A549 (cell line): ENCODE data around the gene RPL21. TPM values are rescaled to one million over a fixed set of nuclear protein-coding genes. Genes with fewer than 3 reads are reported as not detected.

Source experiments
- ATAC-seq, 2 experiments: fragments of 200-7000 bp in 1 of 2; fragments of >200 bp in 1 of 2; cut with Nextera tagmentation in 1 of 2; cut with Tn5 transposase in 1 of 2; 3 replicates each; pipeline versions ENCODE4 v1.8.0 to v1.9.1; 2018 to 2020; ENCODE audit warnings: mild to moderate bottlenecking in 1 of 2, moderate library complexity in 1 of 2
- CTCF ChIA-PET: fragments of 300-600 bp; sonication (Branson Sonifier 250); formaldehyde crosslinking; extraction: SDS; loops from one replicate; lab custom pipeline; 2021; ENCODE audit warnings: antibody characterized with exemption, inconsistent platforms; lab: Yijun Ruan, JAX
- POLR2A ChIA-PET: fragments of 350-600 bp; formaldehyde crosslinking; extraction: SDS; loops from one replicate; lab custom pipeline; 2021; ENCODE audit warnings: antibody characterized with exemption, inconsistent platforms; lab: Yijun Ruan, JAX
- DNase-seq, 2 experiments: peaks; one replicate each; pipeline versions ENCODE4 v3.0.0 to v3.0.0-alpha.2; 2011 to 2016; ENCODE audit warnings: low read depth in 1 of 2, low spot score in 1 of 2
- FAIRE-seq: peaks from 2 replicates; lab custom pipeline; 2011; peaks lifted over from hg19 to GRCh38; lab: Jason Lieb, UNC
- H3K27ac ChIP-seq, 2 experiments: fragments of >200 bp; sonication (Bioruptor Twin); formaldehyde crosslinking; 3 replicates each; pipeline ENCODE4 v1.5.1; 2016 to 2017
- H3K4me1 ChIP-seq: fragments of >200 bp; sonication (Bioruptor Twin); formaldehyde crosslinking; 3 replicates; pipeline ENCODE4 v1.6.1; 2016
- H3K4me2 ChIP-seq: fragments of >200 bp; sonication (Bioruptor Twin); formaldehyde crosslinking; 3 replicates; pipeline ENCODE4 v1.6.1; 2016
- H3K4me3 ChIP-seq: fragments of >200 bp; sonication (Bioruptor Twin); formaldehyde crosslinking; 3 replicates; pipeline ENCODE4 v1.5.1; 2016
- H3K9me3 ChIP-seq: fragments of >200 bp; sonication (Bioruptor Twin); formaldehyde crosslinking; 3 replicates; pipeline ENCODE4 v1.6.1; 2016
- BHLHE40 ChIP-seq: IDR thresholded peaks from 2 replicates; pipeline ENCODE4 v1.6.1; 2012; ENCODE audit warnings: low read depth, low read length, inconsistent platforms
- CHD2 ChIP-seq: fragments of 150-350 bp; IDR thresholded peaks from 2 replicates; pipeline ENCODE4 v1.6.1; 2014; ENCODE audit warnings: low read length; ENCODE audit not compliant: partially characterized antibody
- CHD4 ChIP-seq: fragments of 200-600 bp; sonication (generic); IDR thresholded peaks from 2 replicates; pipeline ENCODE4 v1.6.1; 2016; ENCODE audit warnings: antibody characterized with exemption, mild to moderate bottlenecking, borderline replicate concordance
- CTCF ChIP-seq: fragments of >200 bp; sonication (Bioruptor Twin); formaldehyde crosslinking; IDR thresholded peaks from 3 replicates; pipeline ENCODE4 v1.5.1; 2016
- E2F6 ChIP-seq: IDR thresholded peaks from 2 replicates; pipeline ENCODE4 v1.6.1; 2012; ENCODE audit warnings: low read depth, borderline replicate concordance
- EHF ChIP-seq: fragments of 250-450 bp; sonication (Bioruptor Pico); IDR thresholded peaks from 2 replicates; pipeline ENCODE4 v1.5.0; 2020; ENCODE audit warnings: mild to moderate bottlenecking
- EHMT2 ChIP-seq: fragments of 200-600 bp; sonication (generic); IDR thresholded peaks from 2 replicates; pipeline ENCODE4 v1.6.1; 2016; ENCODE audit warnings: antibody characterized with exemption, low read depth, mild to moderate bottlenecking, moderate library complexity
- EP300 ChIP-seq, 2 experiments: fragments of >200 bp; sonication (Bioruptor Twin); formaldehyde crosslinking; IDR thresholded peaks; 2 replicates in 1 of 2; 3 replicates in 1 of 2; pipeline ENCODE4 v1.6.1; 2016 to 2017
- FOSL2 ChIP-seq, 2 experiments: fragments of 450-650 bp in 1 of 2; fragments of >200 bp in 1 of 2; sonication (Bioruptor Twin) in 1 of 2; formaldehyde crosslinking; IDR thresholded peaks; 2 replicates each; pipeline versions ENCODE4 v1.5.0 to v1.6.1; 2016 to 2020; ENCODE audit warnings: mild to moderate bottlenecking in 1 of 2, moderate library complexity in 1 of 2
- GATA3 ChIP-seq: IDR thresholded peaks from 2 replicates; pipeline ENCODE4 v1.6.1; 2012; ENCODE audit warnings: borderline replicate concordance
- HES2 ChIP-seq: fragments of >200 bp; sonication (Bioruptor Twin); formaldehyde crosslinking; IDR thresholded peaks from 2 replicates; pipeline ENCODE4 v1.6.1; 2016
- HEYL ChIP-seq: fragments of 250-450 bp; sonication (Bioruptor Pico); IDR thresholded peaks from 2 replicates; pipeline ENCODE4 v1.8.0; 2021; ENCODE audit warnings: mild to moderate bottlenecking, moderate library complexity
- HOXA7 ChIP-seq: fragments of 250-450 bp; sonication (Bioruptor Pico); IDR thresholded peaks from 2 replicates; pipeline ENCODE4 v1.5.0; 2020; ENCODE audit warnings: mild to moderate bottlenecking, moderate library complexity
- NR3C1 ChIP-seq: fragments of >200 bp; sonication (Bioruptor Twin); formaldehyde crosslinking; IDR thresholded peaks from 3 replicates; pipeline ENCODE4 v1.6.1; 2017
- PBX3 ChIP-seq: IDR thresholded peaks from 2 replicates; pipeline ENCODE4 v1.6.1; 2012
- RAD21 ChIP-seq, 2 experiments: fragments of >200 bp in 1 of 2; sonication (Bioruptor Twin) in 1 of 2; formaldehyde crosslinking in 1 of 2; IDR thresholded peaks in 1 of 2; conservative IDR thresholded peaks in 1 of 2; 2 replicates in 1 of 2; 3 replicates in 1 of 2; pipeline ENCODE4 v1.6.1; 2012 to 2018; ENCODE audit warnings: inconsistent platforms in 1 of 2
- SMC3 ChIP-seq: fragments of >200 bp; sonication (Bioruptor Twin); formaldehyde crosslinking; IDR thresholded peaks from 3 replicates; pipeline ENCODE4 v1.6.1; 2018; ENCODE audit warnings: inconsistent platforms
- TP53 ChIP-seq: fragments of 250-450 bp; sonication (Bioruptor Pico); IDR thresholded peaks from 2 replicates; pipeline ENCODE4 v1.5.0; 2021; ENCODE audit warnings: mild to moderate bottlenecking, moderate library complexity
- WGBS: methylation state at CpG from one replicate; pipeline ENCODE4 v1.1.6; 2017; ENCODE audit errors: missing lambda C conversion rate; 5-methylcytosine and 5-hydroxymethylcytosine counted together
- polyA plus RNA-seq, 4 experiments: library from polyadenylated mRNA; depleted of rRNA in 3 of 4; stranded (reverse); fragments of >200 nt; fragmentation: RNase III in 1 of 4; extraction: RNeasy Plus Mini Kit Qiagen cat#74134 plus additional on column Dnase treatment in 1 of 4; gene quantifications; 2 replicates in 3 of 4; 3 replicates in 1 of 4; pipeline ENCODE4 v1.2.3, GENCODE V29; 2011 to 2017

RPL21 gene
- polyA plus RNA-seq, 2 of the 4 experiments (the other 2 are of a cell fraction): 1,202 to 1,367 TPM

GRCh38 chr13:27201661-27202060 is 49.7 kb upstream of the RPL21 start (continued):
- no peak for TF ChIP-seq PBX3
- TF ChIP-seq, all 56 proteins: peak for 0

- CTCF ChIA-PET: interaction anchor here (0.6 to 3.0 kb wide), 9 partner anchors 8 to 220 kb away, joined by 3 to 15 read pairs (median 4); no protein-coding TSS in a partner anchor
- ATAC-seq (no peak), FAIRE-seq (no peak)
- Histone ChIP-seq H3K4me2 (no peak overlapping the region), H3K27ac (no peak overlapping the region)
- POLR2A ChIA-PET: no interaction called here
- TF ChIP-seq GATA3: no peak
- TF ChIP-seq HOXA7 (CRISPR knock-in tag): no peak
- no peak for TF ChIP-seq RAD21 (conservative IDR thresholded peaks at IDR 0.05 in 1 of 2, IDR thresholded peaks at IDR 0.05 in 1 of 2)
- TF ChIP-seq PBX3: no peak
- TF ChIP-seq EHF (CRISPR knock-in tag): no peak
- TF ChIP-seq EHMT2: no peak
- no peak for TF ChIP-seq BHLHE40
- no peak for TF ChIP-seq NR3C1
- no peak for TF ChIP-seq HEYL (CRISPR knock-in tag)
- no peak for TF ChIP-seq EP300 (IDR thresholded peaks at IDR 0.05)
- no peak for TF ChIP-seq CHD2
- no peak for TF ChIP-seq TP53 (CRISPR knock-in tag)
- TF ChIP-seq FOSL2 (IDR thresholded peaks at IDR 0.05): no peak
- TF ChIP-seq FOSL2 (CRISPR knock-in tag; IDR thresholded peaks at IDR 0.05): no peak
- no peak for TF ChIP-seq HES2
- TF ChIP-seq E2F6: no peak
- TF ChIP-seq, all 56 proteins: peak for 0
- no peak overlapping the region for H3K4me3 ChIP-seq
- no peaks in the 10 kb centered on the region for H3K4me1 ChIP-seq
- WGBS: 88% methylated on average over 4 of the region's 4 CpGs
- H3K9me3 ChIP-seq: 0 out of 3 replicates have a peak, but pooled peaks cover 2% of the 10 kb centered on the region
- DNase-seq: no peak
These were observed 48.2 kb upstream of the RPL21 start for GRCh38 chr13:27203186-27203585.

GRCh38 chr13:27203854-27204253 is 47.5 kb upstream of the RPL21 start:
- Histone ChIP-seq H3K4me1 (no peaks in the 10 kb centered on the region), H3K9me3 (no peaks in the 10 kb centered on the region), H3K4me2 (no peak overlapping the region), H3K27ac (no peak overlapping the region)
- DNase-seq: peak in 1 of 2 experiments; percentile 44
- ChIA-PET CTCF (interaction anchor here (0.6 to 3.0 kb wide), 12 partner anchors 9 to 221 kb away, joined by 3 to 15 read pairs (median 4); no protein-coding TSS in a partner anchor), POLR2A (no interaction called here)
- 0 out of 2 replicates have a peak, but pooled peaks have one; percentile 50 for TF ChIP-seq EHMT2
- peak; percentile 55 to 62 for TF ChIP-seq RAD21 (conservative IDR thresholded peaks at IDR 0.05 in 1 of 2, IDR thresholded peaks at IDR 0.05 in 1 of 2)
- TF ChIP-seq CHD4: no peak
- peak; percentile 44 for TF ChIP-seq SMC3
- peak; percentile 37 for TF ChIP-seq CTCF
- TF ChIP-seq, all 56 proteins: peak for 4
- WGBS: 68% methylated on average over 3 of the region's 3 CpGs
- no peak for FAIRE-seq
- H3K4me3 ChIP-seq: no peak overlapping the region
- ATAC-seq: peak; percentile 62 to 70; a peak in 5 of 6 replicates
